Cardiac muscle cell (in vitro differentiated cells and primary cell): ENCODE results near the gene CD160. TPM values are rescaled to one million over a fixed set of nuclear protein-coding genes. Genes with fewer than 3 reads are reported as not detected.

Experiments used
- DNase-seq, 2 donors: peaks; one replicate each; pipeline versions ENCODE4 v3.0.0 to v3.0.0-alpha.2; 2010 to 2017; ENCODE audit warnings: low read depth in 1 of 2, low spot score in 1 of 2
- H3K27ac ChIP-seq: fragments of 200-600 bp; sonication (generic); 2 replicates; pipeline ENCODE4 v1.5.1; 2016
- H3K27me3 ChIP-seq: fragments of 200-600 bp; sonication (generic); 2 replicates; pipeline ENCODE4 v1.6.0; 2016; ENCODE audit warnings: control low read depth
- H3K36me3 ChIP-seq: fragments of 200-600 bp; sonication (generic); 2 replicates; pipeline ENCODE4 v1.5.1; 2016; ENCODE audit warnings: control low read depth
- H3K4me1 ChIP-seq: fragments of 200-600 bp; sonication (generic); 2 replicates; pipeline ENCODE4 v1.8.1; 2017; ENCODE audit warnings: low read depth, mild to moderate bottlenecking, mixed run types
- H3K4me3 ChIP-seq: fragments of 200-600 bp; sonication (generic); 2 replicates; pipeline ENCODE4 v1.5.1; 2016; ENCODE audit warnings: mild to moderate bottlenecking
- H3K9me3 ChIP-seq: fragments of 200-600 bp; sonication (generic); 2 replicates; pipeline ENCODE4 v1.5.1; 2017; ENCODE audit warnings: low read depth, mild to moderate bottlenecking, control low read depth
- polyA plus RNA-seq: library from polyadenylated mRNA; unstranded; fragments of >200 nt; fragmentation: Nextera tagmentation; extraction: Ambion mirVana; gene quantifications from 2 replicates; pipeline ENCODE4 v1.2.1, GENCODE V29; 2016
- total RNA-seq: library from RNA; depleted of rRNA; stranded (reverse); fragments of >200 nt; gene quantifications from 2 replicates; pipeline ENCODE4 v1.2.3, GENCODE V29; 2016
- TF ChIP-seq, protein P1 (sequence below): IDR thresholded peaks from 2 replicates; pipeline ENCODE4 v1.5.1; 2012; ENCODE audit warnings: low read depth, mild to moderate bottlenecking, low read length

CD160 gene
- total and polyA plus RNA-seq, 2 experiments from 2014 or later, result 0.35 TPM; not detected in 1

DNA sequence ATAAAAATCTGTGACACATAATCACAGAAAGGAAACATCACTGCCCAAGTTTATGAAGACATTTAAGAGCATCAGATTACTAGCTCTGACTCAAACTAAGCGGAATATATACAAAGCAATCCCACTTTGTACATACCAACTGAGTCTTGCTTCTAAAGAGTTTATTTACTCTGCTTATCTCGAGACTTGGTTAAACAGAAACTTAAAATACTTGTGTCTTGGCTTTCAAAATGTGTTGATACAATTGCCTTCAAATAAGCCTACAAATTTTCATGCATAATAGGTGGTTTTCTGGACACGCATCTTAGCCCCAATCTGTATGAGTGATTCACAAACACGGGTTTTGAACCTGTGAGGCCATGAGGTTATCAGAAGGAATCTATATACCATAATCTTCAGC is 21.0 kb downstream of the CD160 start:
- TF ChIP-seq, protein P1, sequence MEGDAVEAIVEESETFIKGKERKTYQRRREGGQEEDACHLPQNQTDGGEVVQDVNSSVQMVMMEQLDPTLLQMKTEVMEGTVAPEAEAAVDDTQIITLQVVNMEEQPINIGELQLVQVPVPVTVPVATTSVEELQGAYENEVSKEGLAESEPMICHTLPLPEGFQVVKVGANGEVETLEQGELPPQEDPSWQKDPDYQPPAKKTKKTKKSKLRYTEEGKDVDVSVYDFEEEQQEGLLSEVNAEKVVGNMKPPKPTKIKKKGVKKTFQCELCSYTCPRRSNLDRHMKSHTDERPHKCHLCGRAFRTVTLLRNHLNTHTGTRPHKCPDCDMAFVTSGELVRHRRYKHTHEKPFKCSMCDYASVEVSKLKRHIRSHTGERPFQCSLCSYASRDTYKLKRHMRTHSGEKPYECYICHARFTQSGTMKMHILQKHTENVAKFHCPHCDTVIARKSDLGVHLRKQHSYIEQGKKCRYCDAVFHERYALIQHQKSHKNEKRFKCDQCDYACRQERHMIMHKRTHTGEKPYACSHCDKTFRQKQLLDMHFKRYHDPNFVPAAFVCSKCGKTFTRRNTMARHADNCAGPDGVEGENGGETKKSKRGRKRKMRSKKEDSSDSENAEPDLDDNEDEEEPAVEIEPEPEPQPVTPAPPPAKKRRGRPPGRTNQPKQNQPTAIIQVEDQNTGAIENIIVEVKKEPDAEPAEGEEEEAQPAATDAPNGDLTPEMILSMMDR, result no peak
- H3K9me3 ChIP-seq, result no peaks in the 10 kb centered on the region
- peak in 1 of 2 donors; percentile 44 for DNase-seq
- peaks cover 28% of the 10 kb centered on the region for H3K36me3 ChIP-seq
- no peaks in the 10 kb centered on the region for H3K27me3 ChIP-seq
- no peak overlapping the region for H3K27ac ChIP-seq
- H3K4me1 ChIP-seq, result no peaks in the 10 kb centered on the region
- no peak overlapping the region for H3K4me3 ChIP-seq

DNA sequence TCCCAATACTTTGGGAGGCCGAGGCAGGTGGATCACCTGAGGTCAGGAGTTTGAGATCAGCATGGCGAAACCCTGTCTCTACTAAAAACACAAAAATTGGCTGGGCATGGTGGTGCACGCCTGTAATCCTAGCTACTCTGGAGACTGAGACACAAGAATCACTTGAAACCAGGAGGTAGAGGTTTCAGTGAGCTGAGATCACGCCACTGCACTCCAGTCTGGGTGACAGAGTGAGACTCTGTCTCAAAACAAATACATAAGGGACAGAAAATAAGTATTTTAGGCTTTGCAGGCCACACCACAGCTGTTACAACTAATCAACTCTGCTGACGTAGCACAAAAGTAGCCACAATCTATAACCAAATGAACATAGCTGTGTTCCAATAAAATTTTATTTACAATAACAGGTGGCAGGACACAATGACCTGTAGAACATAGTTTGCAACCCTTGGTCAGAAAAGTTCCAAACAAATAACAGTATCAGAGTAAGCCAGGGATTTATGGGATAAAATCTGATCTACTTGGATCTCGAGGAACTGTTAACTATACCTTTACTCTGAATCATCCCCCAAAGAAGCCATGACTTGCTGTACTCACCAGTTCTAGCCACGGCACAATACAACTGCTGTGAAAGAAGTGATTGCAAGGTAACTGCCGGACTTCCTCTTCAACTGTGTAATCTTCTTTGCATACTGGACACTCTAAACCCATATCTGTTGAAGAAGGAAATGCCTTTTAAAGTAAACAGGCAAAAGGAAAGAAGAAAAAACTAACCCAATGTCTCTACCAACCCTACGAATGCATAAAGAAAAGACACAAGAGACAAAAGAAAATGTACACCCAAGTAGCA is 28.3 kb downstream of the CD160 start:
- H3K36me3 ChIP-seq, result peaks cover 71% of the 10 kb centered on the region
- TF ChIP-seq, protein P1, result no peak
- H3K27ac ChIP-seq, result no peak overlapping the region
- H3K4me1 ChIP-seq, result peaks cover 6% of the 10 kb centered on the region
- no peaks in the 10 kb centered on the region for H3K9me3 ChIP-seq
- no peak for DNase-seq
- no peak overlapping the region for H3K4me3 ChIP-seq
- no peaks in the 10 kb centered on the region for H3K27me3 ChIP-seq

DNA sequence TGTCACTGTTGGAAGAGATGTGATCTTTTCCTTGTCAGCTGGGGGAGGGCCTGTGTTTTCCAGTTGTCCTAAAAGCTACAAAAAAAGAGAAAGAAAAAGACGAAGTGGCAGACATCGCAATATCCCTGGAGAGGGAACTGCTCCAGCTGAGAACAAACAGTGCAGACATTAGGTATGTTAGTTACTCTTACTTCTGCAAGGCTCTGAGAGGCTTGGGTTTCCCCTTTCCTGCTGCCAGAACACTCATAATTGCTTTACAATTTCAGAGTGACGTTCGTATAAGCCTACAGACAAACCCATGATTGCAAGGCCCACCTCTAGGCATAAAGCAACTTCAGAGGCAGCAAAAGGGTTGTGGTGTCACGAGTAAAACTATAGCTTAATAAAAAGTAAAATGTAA is 31.1 kb downstream of the CD160 start:
- peaks cover 6% of the 10 kb centered on the region for H3K4me1 ChIP-seq
- no peaks in the 10 kb centered on the region for H3K9me3 ChIP-seq
- H3K27me3 ChIP-seq, result no peaks in the 10 kb centered on the region
- H3K36me3 ChIP-seq, result peaks cover 59% of the 10 kb centered on the region
- TF ChIP-seq, protein P1, result no peak
- no peak overlapping the region for H3K4me3 ChIP-seq
- no peak overlapping the region for H3K27ac ChIP-seq
- no peak for DNase-seq

DNA sequence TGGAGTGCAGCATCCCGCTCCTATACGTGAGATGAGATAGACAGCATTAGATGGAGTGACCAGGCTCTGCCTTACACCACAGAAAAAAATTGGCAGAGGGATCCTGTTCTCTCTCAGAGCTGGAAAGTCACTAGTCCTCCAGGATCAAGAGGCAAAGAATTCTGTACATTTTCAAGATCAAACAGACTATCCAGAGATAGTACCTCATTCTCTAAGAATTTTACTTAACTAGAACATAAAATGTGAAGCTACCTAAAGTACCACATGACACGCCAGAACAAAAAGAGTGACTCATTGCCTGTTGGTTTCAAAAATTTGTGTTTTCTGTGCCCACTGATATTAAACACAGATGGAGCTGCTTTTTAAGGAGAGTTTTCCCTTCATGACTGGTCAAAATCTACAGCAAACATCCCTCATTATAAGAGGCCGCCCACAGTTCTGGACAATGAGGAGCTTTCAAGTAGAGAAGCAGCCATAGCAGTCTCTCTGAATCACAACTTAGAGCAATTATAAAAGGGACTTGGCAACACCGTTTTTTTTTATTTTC is 32.3 kb downstream of the CD160 start:
- TF ChIP-seq, protein P1, result no peak
- Histone ChIP-seq H3K4me3 (no peak overlapping the region), H3K9me3 (no peaks in the 10 kb centered on the region), H3K36me3 (peaks cover 51% of the 10 kb centered on the region), H3K4me1 (peaks cover 6% of the 10 kb centered on the region), H3K27me3 (no peaks in the 10 kb centered on the region), H3K27ac (peak overlapping the region; percentile 34)
- DNase-seq, result peak in 1 of 2 donors; percentile 76

DNA sequence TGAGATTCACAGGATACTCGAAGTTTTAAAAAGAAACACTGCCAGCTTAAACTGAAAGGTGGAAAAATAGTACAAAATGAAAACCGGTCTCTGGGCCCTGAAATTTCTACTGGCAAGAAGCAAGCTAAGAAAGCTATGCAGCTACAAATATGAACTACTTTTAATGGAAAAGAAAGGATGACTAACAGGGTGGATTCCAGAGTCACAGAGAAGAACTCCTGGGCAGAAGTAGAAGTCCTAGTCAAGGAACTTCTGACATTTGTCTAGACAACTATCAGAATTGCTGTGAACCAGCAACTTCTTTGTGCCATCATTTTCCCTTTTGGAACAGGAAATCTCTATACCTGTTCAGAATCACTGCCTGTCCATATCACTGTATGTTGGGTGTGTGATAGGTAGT is 38.1 kb downstream of the CD160 start:
- no peak overlapping the region for H3K4me3 ChIP-seq
- TF ChIP-seq, protein P1, result no peak
- H3K36me3 ChIP-seq, result peaks cover 14% of the 10 kb centered on the region
- H3K27me3 ChIP-seq, result no peaks in the 10 kb centered on the region
- no peaks in the 10 kb centered on the region for H3K9me3 ChIP-seq
- H3K4me1 ChIP-seq, result no peaks in the 10 kb centered on the region
- no peak overlapping the region for H3K27ac ChIP-seq
- no peak for DNase-seq
